ENCODE data around the gene MYO18A.
A peak's percentile ranks its signal among the peaks of the same experiment; 100 is the strongest.

The MYO18A gene

DNA sequence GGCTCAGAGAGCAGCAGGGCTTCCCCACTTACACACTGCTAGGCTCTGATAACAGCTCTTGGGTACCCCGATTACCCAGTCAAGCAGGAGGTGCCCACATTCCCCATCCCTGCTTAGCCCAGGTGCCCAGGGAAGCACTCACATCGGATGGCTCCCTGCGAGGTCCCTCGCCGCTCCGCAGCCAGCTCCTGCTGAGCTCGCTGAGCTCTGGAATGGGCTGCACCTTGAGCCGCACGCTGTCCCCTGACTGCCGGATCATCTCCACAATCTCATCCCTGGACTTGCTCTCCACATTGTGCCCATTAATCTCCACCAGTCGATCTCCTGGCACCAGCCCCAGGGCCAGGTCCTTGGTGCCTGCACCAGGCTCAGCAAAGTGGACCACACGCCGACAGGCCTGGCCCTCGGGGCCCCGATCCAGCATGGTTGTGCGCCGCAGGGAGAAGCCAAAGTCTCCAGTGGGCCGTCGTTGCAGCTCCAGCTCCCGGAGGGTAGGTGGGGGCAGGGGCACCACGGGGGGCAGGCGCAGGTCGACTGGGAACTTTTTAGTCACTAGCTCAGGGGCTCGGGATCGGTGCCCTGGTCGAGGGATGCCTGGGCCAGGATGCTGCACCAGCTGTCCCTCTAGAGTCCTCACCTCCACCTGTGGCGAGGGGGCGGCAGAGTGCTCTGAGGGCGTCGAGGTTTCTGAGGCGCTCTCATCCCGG lies 14.2 kb downstream of the MYO18A start:
- no peak for DNase-seq (ENCODE audit: low spot score)

GRCh38 chr17:29165261-29165660 lies 14.9 kb downstream of the MYO18A start:
- no peak for DNase-seq (ENCODE audit: low spot score)

GRCh38 chr17:29163563-29163962 lies 16.6 kb downstream of the MYO18A start:
- peak; percentile 44 for DNase-seq (ENCODE audit: low spot score)

GRCh38 chr17:29162909-29163341 lies 17.3 kb downstream of the MYO18A start:
- DNase-seq (ENCODE audit: low spot score), result no peak

DNA sequence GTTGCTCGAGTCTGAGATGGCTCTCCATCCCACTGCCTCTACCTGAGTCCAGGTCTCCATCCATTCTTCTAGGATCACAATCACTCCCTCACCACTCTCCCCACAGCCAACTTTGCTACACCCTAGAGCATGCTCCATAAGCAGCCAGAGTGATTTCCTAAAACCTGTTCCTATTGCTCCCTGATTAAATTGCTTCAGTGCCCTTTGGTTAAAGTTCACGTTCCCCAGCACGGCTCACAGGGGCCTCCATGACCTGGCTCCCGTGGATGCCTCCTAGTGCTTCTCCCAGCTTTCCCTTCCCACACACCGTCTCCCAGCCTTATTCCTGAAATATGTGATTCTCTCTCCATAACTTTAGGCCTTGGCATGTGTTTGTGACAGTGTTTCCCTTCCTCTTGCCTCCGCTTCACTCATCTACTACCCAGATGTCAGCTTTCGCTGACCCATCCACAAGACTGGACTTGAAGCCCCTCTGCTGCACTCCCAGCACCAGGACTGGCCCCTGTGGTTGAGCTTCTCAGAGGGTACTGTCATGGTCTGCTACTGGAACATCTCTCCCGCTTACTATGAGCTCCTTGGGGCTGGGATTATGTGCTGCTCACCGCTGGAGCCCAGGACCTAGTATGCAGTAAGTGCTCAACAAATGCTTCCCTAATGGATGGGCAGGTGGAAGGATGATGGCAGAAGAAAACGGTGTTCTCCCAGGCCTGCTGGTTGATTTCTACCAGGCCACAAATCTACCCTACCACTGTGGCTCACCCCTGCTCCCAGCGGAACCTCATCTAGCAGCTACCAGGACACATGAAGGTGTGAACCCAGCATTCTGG lies 17.9 kb downstream of the MYO18A start:
- DNase-seq (ENCODE audit: low spot score), result no peak

DNA sequence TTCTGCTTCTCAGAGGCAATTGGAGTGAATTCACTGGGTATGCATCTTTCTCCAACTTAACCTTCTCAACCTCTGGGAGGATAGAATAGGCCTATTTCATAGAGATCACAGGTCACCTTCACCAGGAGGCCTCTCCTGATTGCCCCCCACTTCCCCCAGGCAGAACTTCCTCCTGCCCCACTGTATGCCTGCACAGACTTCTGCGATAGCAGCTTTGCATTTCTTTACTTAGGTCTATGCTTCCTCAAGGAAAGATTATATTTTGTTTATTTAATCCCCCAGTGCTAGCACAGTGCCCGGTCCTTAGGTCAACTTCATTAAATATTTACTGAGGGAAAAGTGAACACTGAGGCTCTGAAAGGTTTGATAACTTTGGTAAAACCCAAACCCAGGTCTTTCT lies 19.9 kb downstream of the MYO18A start:
- no peak for DNase-seq (ENCODE audit: low spot score)

DNA sequence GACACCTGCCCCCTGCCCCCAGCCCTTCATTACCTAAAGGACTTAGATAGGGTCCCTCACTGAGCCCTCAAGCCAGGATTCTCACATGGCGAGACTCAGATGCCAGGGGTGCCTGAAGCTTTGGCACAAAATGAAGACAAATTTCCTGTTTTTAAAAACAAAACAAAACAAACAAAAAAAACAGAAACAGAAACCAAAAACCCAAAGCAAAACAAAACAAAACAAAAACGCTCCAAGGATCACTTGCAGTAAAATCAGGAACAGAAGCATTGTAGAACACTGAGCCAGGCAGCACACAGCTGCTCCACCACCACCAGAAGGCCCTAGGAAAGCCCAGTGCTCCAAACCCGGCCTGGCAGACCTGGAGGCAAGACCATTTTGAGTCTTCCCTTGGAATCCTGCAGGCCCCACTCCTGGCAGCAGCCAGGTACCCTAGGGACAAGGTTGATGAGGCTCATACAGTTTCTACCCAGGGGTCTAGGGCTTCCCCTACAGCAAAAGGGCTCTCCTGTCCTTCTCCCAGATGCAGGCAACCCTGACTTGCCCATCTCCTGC lies 20.8 kb downstream of the MYO18A start:
- DNase-seq (ENCODE audit: low spot score), result no peak

DNA sequence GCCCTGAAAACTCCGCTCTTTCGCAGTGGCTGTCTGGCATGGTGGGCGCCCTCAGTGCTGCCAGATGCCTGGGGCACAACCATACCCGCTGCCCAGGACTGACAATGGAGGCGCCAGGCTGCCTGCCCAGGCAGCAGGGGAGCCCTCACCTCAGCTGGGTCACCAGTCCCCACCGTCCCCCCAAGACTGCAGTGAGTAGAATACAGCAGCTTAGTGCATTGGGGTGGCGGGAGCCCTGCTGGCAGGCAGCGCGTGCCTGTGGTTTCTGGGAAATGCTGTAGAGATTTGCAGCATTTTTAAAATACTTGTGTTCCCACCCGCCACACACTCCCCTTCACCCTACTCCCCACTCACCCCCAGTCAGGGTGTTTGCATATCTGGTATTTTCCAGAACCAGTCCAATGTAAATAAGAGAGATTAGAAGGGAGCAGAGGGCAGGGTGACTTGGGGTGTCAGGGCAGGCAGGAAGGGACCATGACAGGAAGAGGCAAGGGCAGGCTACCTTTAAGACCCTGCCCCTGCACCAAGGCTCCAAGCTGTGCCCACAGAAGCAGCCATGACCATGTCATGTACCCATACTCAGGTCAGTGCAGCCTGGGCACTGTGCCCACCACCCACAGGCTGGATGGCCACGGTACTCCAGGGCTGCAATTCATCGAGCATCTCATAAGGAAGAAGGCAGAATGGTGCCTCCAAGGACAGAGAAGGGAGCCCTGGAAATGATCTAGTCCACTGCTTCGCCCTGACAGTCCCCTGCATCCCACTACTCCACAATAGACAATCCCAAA lies 21.5 kb downstream of the MYO18A start:
- peak; percentile 63 for DNase-seq (ENCODE audit: low spot score)

- no peak for DNase-seq (ENCODE audit: low spot score)
Measured at GRCh38 chr17:29158096-29158487, 22.1 kb downstream of the MYO18A start.

GRCh38 chr17:29157310-29157709 lies 22.9 kb downstream of the MYO18A start:
- DNase-seq (ENCODE audit: low spot score), result no peak

DNA sequence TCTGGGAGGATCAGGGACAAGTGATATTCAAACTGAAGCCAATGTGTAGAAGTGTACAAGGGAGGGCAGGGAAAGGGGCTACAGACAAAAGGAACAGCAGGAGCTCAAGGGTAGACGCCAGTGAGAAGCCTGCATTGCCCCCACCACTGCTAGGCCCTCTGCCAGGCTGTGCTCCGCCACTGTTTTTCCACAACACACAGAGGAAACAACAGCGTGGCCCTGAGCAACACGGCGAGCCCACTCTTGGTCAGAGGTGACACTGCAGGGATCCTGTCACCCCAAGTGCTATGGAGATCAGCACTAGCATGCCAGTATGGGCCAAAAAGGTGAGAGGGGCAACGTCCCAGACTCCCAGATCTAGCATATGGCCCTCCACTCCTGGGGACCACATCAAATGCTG lies 23.4 kb downstream of the MYO18A start:
- no peak for DNase-seq (ENCODE audit: low spot score)

DNA sequence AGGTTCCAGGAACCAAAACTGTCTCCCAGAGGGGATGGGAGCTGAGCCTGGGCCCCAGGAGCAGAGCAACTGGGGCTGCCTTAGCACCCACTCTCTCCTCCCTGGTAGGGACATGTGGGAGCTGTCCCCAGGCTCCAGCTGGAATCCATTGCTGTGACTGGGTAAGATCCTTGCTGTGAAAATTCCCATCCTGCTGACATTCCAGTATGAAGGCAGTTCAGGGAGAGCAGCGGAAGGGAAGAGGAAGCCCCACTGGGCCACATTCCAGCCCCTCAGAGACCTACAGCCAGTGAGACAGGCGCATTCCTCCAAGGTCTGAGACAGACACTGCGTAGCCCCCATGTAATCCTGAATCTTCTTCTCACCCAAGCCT lies 24.2 kb downstream of the MYO18A start:
- DNase-seq (ENCODE audit: low spot score), result no peak

DNA sequence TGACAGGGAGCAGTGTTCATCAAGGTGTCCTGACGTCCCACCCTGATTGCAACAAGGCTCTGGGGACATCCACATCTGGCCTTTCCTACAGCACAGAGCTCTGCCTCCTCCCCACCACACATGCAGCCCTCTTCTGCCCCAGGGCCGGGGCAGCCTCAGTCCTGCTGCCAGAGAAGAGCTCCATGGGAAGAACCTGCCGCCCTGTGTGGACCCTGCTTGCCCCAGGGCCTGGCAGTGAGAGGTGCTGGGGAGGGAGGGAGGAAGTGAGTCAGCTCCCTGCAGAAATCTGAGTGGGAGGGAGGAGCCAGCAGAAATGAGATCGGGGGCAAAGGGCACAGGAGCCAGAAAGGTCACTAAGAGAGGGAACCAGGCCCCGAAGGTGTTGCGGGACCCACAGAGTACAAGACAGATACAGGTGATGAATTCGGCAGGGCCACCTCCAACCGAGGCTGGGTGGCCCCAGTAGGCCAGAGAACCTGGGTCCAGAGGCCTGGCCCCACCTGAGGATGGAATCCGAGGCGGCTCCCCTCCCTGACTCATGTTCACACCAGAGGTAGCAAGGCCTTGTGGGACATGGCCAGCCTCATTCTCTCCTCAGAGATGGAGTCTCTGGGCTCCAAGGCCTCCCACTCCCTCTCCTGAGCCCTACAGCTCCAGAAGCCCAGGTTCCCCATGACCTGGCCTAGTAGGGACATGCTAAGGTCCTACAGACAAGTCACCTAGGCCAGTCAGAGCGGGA lies 24.8 kb downstream of the MYO18A start:
- DNase-seq (ENCODE audit: low spot score), result peak; percentile 76

DNA sequence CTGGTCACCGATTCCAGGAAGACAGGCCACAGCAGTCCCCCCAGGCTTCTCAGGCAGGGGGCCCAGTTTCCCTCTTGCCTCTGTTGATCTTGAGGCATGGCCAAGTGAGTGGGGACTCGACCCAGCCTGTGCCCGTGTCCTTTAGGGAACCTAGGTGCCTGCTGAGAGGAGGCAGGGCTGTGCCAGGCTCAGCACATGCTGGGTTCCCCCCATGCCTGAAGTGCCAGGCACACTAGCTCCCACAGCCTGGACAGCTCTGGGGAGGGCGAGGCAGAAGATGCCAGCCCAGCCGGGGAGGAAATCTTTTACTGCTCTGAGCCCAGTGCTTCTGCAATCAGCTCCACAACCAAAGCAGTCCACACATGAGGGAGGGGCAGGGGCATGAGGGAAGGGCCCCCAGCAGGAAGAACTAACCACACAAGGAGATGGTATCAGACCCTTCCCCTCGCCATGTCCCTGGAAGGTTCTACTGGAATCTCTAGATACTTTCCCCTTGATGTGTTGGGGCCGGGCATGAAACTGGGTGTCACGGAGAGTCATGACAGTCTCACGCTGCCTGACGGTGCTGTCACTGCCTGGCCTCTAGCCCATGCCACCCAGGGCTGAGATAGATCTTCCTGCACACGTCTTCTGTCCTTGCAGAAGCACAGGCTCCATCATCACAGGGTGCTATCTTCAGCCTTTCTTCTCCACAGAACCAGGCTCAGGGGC lies 25.5 kb downstream of the MYO18A start:
- DNase-seq (ENCODE audit: low spot score), result no peak

DNA sequence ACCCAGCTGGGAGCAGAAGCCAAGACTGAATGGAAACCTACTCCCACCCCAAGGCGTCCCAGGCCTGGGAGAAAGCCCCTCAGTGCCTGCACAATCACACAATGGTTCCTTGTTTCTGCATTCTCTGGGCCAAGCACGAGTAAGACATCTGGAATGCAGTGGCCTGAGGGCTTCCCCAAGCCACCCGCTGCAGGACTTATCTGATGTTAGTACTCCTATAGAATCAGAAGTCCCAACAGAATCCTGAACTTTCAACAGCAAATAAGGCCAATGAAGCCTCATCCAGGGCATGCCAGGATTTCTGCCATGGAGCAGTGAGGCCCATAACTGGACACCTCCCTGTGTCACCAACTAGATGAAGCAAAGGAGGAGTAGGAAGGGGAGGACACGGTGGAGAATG lies 28.6 kb downstream of the MYO18A start:
- DNase-seq (ENCODE audit: low spot score), result no peak

GRCh38 chr17:29150161-29150560 lies 30.0 kb downstream of the MYO18A start:
- no peak for DNase-seq (ENCODE audit: low spot score)

- no peak for DNase-seq (ENCODE audit: low spot score)
Measured at GRCh38 chr17:29149431-29150064, 30.6 kb downstream of the MYO18A start.

- peak; percentile 98 for DNase-seq (ENCODE audit: low spot score)
Measured at GRCh38 chr17:29148790-29149430, 31.3 kb downstream of the MYO18A start.

DNA sequence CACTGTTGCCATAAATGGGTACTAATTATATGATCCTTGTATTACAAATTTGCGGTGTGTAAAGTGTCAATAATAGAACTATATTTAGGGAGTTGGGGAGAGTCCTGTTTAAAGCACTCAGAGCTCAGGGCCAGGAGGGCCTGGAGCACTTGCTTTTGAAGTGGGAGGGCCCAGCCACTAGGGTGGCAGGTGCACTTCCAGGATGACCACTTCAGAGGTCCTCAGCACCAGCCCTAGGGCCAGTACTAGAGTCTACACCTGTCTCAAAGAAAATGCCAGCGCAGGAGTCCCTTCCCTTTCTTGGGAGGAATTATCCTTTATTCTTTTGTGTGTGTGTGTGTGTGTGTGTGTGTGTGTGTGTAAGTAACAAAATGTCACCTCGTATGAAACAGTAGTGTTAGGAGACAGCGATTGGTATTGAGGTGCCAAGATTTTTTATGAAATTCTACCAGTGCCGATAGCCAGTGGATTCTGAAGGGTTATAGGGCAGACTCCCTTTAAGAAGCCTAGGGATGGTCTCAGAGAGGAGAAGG lies 31.9 kb downstream of the MYO18A start:
- DNase-seq (ENCODE audit: low spot score), result no peak

DNA sequence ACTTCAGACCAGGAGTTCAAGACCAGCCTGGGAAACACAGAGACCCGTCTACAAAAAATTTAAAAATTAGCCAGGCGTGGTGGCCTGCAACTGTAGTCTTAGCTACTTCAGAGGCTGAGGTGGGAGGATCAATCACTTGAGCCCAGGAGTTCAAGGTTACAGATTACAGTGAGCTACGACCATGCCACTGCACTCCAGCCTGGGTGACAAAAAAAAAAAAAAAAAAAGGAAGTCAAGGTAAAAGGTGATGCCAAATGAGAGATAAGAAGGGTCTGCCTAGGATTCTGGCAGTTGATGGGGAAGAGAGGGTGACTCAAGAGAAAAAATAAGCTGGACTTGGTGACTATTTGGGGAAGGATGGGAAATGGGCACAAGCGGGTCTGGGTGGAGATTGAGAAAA lies 32.5 kb downstream of the MYO18A start:
- DNase-seq (ENCODE audit: low spot score), result no peak
